BE2C (cell line): ENCODE data around the gene POU5F1.
A peak's percentile ranks its signal among the peaks of the same experiment; 100 is the strongest.

ENCODE experiments used
- DNase-seq: peaks from one replicate; pipeline ENCODE4 v3.0.0-alpha.2; 2020
- H3K27me3 ChIP-seq: fragments of 250-450 bp; sonication (Bioruptor Pico); 2 replicates; pipeline ENCODE4 v1.5.1; 2020; ENCODE audit warnings: mild to moderate bottlenecking
- H3K36me3 ChIP-seq: fragments of 250-450 bp; sonication (Bioruptor Pico); 2 replicates; pipeline ENCODE4 v1.5.1; 2020; ENCODE audit warnings: mild to moderate bottlenecking
- H3K4me1 ChIP-seq: fragments of 250-450 bp; sonication (Bioruptor Pico); 2 replicates; pipeline ENCODE4 v1.5.1; 2020
- H3K4me3 ChIP-seq: 2 replicates; pipeline ENCODE4 v1.5.1; 2011; ENCODE audit warnings: low read depth, low read length
- H3K9me3 ChIP-seq: fragments of 250-450 bp; sonication (Bioruptor Pico); 2 replicates; pipeline ENCODE4 v1.5.1; 2020
- TF ChIP-seq, protein P1 (sequence below): IDR thresholded peaks from 2 replicates; pipeline ENCODE4 v1.5.1; 2012; ENCODE audit warnings: mild to moderate bottlenecking, low read depth, low read length

POU5F1 gene

GRCh38 chr6:31125586-31126363 is 44.7 kb downstream of the POU5F1 start:
- H3K36me3 ChIP-seq: no peaks in the 10 kb centered on the region
- H3K27me3 ChIP-seq: 0 out of 2 replicates have a peak, but pooled peaks cover 5% of the 10 kb centered on the region
- no peaks in the 10 kb centered on the region; the same call in 1 of the 2 replicates for H3K4me1 ChIP-seq
- no peak for DNase-seq
- H3K9me3 ChIP-seq: no peaks in the 10 kb centered on the region
- H3K4me3 ChIP-seq: no peak overlapping the region
- TF ChIP-seq, protein P1, sequence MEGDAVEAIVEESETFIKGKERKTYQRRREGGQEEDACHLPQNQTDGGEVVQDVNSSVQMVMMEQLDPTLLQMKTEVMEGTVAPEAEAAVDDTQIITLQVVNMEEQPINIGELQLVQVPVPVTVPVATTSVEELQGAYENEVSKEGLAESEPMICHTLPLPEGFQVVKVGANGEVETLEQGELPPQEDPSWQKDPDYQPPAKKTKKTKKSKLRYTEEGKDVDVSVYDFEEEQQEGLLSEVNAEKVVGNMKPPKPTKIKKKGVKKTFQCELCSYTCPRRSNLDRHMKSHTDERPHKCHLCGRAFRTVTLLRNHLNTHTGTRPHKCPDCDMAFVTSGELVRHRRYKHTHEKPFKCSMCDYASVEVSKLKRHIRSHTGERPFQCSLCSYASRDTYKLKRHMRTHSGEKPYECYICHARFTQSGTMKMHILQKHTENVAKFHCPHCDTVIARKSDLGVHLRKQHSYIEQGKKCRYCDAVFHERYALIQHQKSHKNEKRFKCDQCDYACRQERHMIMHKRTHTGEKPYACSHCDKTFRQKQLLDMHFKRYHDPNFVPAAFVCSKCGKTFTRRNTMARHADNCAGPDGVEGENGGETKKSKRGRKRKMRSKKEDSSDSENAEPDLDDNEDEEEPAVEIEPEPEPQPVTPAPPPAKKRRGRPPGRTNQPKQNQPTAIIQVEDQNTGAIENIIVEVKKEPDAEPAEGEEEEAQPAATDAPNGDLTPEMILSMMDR: no peak

DNA sequence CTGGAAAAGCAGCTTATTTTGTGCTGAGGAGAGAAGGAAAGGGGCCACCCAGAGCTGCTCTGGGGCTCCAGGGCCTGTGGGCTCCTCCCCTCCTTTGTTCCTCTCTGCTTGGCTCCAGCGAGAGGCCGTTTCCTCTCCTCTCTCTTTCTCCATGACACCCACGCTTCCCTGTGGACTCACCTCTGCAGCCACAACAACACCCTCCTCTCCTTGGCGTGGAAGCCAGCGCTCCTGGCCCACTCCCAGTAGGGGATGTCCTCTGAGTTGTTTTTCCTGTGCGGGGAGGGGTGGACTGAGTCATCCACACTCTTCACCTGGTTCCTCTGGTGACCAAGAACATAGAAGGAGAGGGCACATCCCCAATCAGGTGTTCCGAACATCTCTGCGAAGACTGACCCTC is 45.3 kb downstream of the POU5F1 start:
- no peaks in the 10 kb centered on the region; the same call in 1 of the 2 replicates for H3K4me1 ChIP-seq
- no peak overlapping the region for H3K4me3 ChIP-seq
- DNase-seq: no peak
- no peaks in the 10 kb centered on the region for H3K9me3 ChIP-seq
- H3K36me3 ChIP-seq: no peaks in the 10 kb centered on the region
- H3K27me3 ChIP-seq: 0 out of 2 replicates have a peak, but pooled peaks cover 5% of the 10 kb centered on the region
- TF ChIP-seq, protein P1: no peak

- TF ChIP-seq, protein P1: no peak
- Histone ChIP-seq H3K4me1 (no peaks in the 10 kb centered on the region; the same call in 1 of the 2 replicates), H3K4me3 (no peak overlapping the region), H3K9me3 (no peaks in the 10 kb centered on the region), H3K36me3 (no peaks in the 10 kb centered on the region), H3K27me3 (peaks cover 15% of the 10 kb centered on the region)
- peak; percentile 48 for DNase-seq
These were observed 47.4 kb downstream of the POU5F1 start for GRCh38 chr6:31122791-31123706.

DNA sequence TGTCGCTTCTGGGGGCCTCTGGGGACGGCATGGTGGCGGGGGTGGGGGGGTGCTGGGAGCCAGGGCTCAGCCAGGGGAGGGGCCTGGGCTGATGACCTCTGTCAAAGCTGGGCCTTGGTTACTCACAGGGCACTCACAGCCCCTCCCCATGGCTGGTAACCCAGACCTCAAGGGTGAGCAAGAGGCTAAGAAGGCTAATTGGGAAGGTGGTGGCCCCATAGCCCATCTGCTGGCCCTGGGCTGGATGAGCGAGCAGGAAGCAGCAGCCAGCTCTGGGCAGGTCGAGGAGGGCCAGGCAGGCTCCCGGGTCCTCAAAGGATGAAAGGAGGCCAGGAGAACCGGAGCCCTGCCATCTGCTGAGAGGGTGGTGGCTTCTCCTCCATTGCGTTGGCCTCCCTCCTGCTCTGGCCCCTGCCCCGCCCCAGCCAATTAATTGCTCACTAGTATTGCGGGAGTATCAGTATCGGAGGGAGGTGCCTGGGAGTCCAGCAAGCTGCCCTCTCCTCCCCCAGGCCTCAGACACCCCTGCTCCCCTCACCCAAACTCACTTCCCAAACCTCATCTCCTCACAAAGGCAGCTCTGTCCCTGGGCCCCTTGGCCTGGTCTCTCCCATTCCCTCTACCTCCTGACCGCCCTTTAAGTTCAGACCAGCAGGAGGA is 49.2 kb downstream of the POU5F1 start:
- DNase-seq: no peak
- TF ChIP-seq, protein P1: no peak
- peaks cover 17% of the 10 kb centered on the region for H3K27me3 ChIP-seq
- no peaks in the 10 kb centered on the region for H3K4me1 ChIP-seq
- H3K9me3 ChIP-seq: no peaks in the 10 kb centered on the region
- H3K4me3 ChIP-seq: no peak overlapping the region
- H3K36me3 ChIP-seq: no peaks in the 10 kb centered on the region

DNA sequence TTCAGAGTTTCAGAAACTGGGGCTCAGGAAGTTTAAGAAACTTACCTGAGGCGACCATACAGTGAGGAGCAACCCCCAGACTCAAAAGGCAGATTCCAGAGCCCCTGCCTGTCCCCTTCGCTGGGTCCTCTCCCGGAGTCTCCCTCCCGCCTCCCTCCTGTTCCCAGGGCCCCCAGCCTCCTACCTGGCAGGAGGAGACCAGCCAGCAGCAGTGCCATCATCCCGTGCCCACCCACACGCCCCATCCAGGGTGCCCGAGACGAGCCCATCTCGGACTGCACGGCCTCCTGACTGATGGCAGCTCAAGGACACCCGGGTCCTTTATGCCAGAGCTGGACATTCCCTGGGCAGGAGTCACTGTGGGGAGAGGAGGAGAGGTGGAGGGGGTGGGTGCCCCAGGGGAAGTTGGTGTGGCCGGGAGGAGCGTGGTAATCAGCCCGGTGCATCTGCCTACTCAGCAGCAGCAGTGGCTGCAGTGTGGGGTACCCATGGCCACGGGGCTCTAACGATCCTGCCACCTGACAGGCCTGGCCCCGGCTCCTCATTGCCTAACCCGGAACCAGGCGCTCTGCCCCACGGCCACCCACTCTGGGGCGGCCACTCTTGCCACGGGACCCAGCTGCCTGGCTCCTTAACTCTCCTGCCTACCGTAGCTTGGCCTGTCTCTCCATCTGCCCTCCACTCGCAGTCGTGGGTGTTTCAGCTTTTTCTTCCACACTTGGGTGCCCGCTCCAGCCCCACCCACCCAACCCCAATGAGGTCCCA is 50.1 kb downstream of the POU5F1 start, which contains the start of gene CDSN:
TSS of gene CDSN (minus strand) at position 296 of the 765 bp plus-strand sequence. CDS start at position 269, 27 bp downstream.
- TF ChIP-seq, protein P1: no peak
- H3K27me3 ChIP-seq: peaks cover 25% of the 10 kb centered on the region
- H3K4me3 ChIP-seq: no peak within 1 kb of the TSS
- no peaks in the 10 kb centered on the region for H3K4me1 ChIP-seq
- DNase-seq: no peak
- H3K36me3 ChIP-seq: no peaks in the 10 kb centered on the region
- H3K9me3 ChIP-seq: no peaks in the 10 kb centered on the region
